ENCODE data around the gene TNRC18.

- TF ChIP-seq CTCF (IDR thresholded peaks at IDR 0.05; ENCODE audit: low read length) (no peak), EZH2 (IDR thresholded peaks at IDR 0.05; ENCODE audit: borderline replicate concordance, low read length) (no peak)
These were observed 46.5 kb upstream of the TNRC18 start for GRCh38 chr7:5470167-5470532.
